ENCODE results near the gene POLE2. TPM values are rescaled to one million over a fixed set of nuclear protein-coding genes. Genes with fewer than 3 reads are reported as not detected.
"Not testable (repeated sequence)": the region's sequence is repeated elsewhere in the genome, so short reads cannot be mapped to it uniquely, and the experiment has no call there.

The POLE2 gene
- total RNA-seq, 1 donor from 2014 or later, result 10.2 TPM

DNA sequence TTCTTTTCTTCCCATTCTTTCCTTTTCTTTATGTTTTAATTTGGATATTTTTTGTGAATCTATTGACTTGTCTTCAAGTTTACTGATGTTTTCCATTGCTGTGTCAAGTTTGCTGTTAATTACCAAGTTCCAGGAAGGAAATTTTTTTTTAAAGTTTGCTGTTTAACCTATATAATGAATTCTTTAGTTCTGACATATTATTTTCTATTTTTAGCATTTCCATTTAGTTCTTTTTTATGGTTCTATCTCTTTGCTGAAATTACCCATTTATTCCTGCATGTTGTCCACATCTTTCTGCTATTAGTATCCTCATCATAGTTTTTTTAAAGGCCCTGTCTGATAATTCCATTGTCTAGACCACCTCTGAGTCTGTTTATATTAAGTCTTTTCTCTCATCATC is 32.7 kb upstream of the POLE2 start:
- no peak overlapping the region for H3K4me3 ChIP-seq (ENCODE audit: low read depth, low read length)
- DNase-seq (ENCODE audit: low read depth), result no peak
- no peaks in the 10 kb centered on the region for H3K36me3 ChIP-seq (ENCODE audit: control insufficient read depth, insufficient read depth, low read length)
- TF ChIP-seq, protein P1, sequence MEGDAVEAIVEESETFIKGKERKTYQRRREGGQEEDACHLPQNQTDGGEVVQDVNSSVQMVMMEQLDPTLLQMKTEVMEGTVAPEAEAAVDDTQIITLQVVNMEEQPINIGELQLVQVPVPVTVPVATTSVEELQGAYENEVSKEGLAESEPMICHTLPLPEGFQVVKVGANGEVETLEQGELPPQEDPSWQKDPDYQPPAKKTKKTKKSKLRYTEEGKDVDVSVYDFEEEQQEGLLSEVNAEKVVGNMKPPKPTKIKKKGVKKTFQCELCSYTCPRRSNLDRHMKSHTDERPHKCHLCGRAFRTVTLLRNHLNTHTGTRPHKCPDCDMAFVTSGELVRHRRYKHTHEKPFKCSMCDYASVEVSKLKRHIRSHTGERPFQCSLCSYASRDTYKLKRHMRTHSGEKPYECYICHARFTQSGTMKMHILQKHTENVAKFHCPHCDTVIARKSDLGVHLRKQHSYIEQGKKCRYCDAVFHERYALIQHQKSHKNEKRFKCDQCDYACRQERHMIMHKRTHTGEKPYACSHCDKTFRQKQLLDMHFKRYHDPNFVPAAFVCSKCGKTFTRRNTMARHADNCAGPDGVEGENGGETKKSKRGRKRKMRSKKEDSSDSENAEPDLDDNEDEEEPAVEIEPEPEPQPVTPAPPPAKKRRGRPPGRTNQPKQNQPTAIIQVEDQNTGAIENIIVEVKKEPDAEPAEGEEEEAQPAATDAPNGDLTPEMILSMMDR (IDR thresholded peaks at IDR 0.05; ENCODE audit: insufficient read depth, low read length, poor library complexity, severe bottlenecking), result no peak
- H3K27me3 ChIP-seq (ENCODE audit: control insufficient read depth, insufficient read depth, low read length), result no peaks in the 10 kb centered on the region

DNA sequence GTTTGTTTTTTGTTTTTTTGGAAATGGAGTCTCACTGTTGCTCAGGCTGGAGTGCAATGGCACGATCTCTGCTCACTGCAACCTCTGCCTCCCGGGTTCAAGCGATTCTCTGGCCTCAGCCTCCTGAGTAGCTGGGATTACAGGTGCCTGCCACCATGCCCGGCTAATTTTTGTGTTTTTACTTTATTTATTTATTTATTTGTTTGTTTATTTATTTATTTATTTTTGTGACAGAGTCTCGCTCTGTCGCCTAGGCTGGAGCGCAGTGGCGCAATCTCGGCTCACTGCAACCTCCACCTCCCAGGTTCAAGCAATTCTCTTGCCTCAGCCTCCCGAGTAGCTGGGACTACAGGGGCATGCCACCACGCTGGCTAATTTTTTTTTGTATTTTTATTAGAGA is 23.0 kb upstream of the POLE2 start:
- not testable (repeated sequence) for H3K4me3 ChIP-seq (ENCODE audit: low read depth, low read length); H3K36me3 ChIP-seq (ENCODE audit: control insufficient read depth, insufficient read depth, low read length); H3K27me3 ChIP-seq (ENCODE audit: control insufficient read depth, insufficient read depth, low read length); DNase-seq (ENCODE audit: low read depth)

DNA sequence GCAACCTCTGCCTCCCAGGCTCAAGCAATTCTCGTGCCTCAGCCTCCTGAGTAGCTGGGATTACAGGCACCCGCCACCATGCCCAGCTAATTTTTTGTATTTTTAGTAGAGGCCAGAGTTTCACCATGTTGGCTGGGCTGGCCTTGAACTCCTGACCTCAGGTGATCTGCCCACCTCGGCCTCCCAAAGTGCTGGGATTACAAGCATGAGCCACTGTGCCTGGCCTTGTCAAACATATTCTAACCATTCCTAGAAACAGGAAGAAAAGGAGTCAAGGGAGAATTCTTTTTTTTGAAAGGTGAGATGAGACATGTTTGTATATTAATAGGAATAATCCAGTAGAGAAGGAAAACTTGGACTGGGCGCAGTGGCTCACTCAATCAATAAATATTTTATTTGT is 16.5 kb upstream of the POLE2 start:
- H3K36me3 ChIP-seq (ENCODE audit: control insufficient read depth, insufficient read depth, low read length); DNase-seq (ENCODE audit: low read depth): not testable (repeated sequence)

DNA sequence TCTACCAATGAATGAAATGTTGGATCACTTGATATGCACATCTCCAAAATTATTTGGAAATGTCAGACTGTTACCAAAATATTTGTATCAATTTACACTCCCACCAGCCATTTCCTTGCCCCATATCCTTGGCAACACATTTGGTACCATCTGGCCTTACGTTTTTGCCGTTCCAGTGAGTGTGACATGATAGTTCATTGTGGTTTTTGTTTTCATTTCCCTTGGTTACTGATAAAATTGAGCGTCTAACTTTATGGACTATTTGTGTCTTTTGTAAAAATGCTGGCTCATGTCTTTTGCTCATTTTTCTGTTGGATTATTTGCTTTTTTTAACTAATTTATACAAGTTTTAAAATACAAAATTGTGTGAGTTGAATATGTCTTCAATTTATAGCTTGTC is 16.0 kb upstream of the POLE2 start:
- no peak overlapping the region for H3K4me3 ChIP-seq (ENCODE audit: low read depth, low read length)
- H3K36me3 ChIP-seq (ENCODE audit: control insufficient read depth, insufficient read depth, low read length), result no peaks in the 10 kb centered on the region
- H3K27me3 ChIP-seq (ENCODE audit: control insufficient read depth, insufficient read depth, low read length), result no peaks in the 10 kb centered on the region
- DNase-seq (ENCODE audit: low read depth), result no peak
- TF ChIP-seq, protein P1 (IDR thresholded peaks at IDR 0.05; ENCODE audit: insufficient read depth, low read length, poor library complexity, severe bottlenecking), result no peak

More for the DNA sequence above, 16.5 kb upstream of the POLE2 start:
- H3K4me3 ChIP-seq (ENCODE audit: low read depth, low read length); H3K27me3 ChIP-seq (ENCODE audit: control insufficient read depth, insufficient read depth, low read length): not testable (repeated sequence)

DNA sequence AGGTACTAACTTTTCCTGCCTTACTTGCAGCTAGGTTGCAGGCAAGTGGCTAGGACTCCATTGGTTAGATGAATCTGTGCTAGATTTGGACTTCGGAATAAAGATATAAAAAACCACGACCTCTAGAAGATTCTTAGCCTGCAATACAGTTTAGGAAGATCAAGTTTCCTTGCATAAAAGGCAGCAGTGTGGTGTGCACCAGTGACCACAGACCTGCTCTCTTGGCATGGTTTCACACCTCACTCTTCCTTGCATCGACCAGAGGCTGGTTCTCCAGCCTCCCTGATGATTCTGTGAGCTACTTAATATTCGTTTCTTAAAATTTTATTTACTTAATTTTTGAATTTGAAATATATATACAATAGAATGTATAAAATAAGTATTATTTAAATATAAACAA is 14.7 kb upstream of the POLE2 start:
- TF ChIP-seq, protein P1 (IDR thresholded peaks at IDR 0.05; ENCODE audit: insufficient read depth, low read length, poor library complexity, severe bottlenecking), result no peak
- H3K4me3 ChIP-seq (ENCODE audit: low read depth, low read length), result no peak overlapping the region
- no peaks in the 10 kb centered on the region for H3K36me3 ChIP-seq (ENCODE audit: control insufficient read depth, insufficient read depth, low read length)
- no peaks in the 10 kb centered on the region for H3K27me3 ChIP-seq (ENCODE audit: control insufficient read depth, insufficient read depth, low read length)
- DNase-seq (ENCODE audit: low read depth), result no peak

DNA sequence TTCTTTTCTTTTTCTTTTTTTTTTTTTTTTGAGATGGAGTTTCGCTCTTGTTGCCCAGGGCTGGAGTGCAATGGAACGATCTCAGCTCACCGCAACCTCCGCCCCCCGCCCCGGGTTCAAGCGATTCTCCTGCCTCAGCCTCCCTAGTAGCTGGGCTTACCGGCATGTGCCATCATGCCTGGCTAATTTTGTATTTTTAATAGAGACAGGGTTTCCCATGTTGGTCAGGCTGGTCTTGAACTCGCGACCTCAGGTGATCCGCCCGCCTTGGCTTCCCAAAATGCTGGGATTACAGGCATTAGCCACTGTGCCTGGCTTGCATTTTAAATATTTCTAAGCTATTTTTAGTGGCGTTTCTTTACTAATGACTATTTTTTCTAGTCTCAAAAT is 5.7 kb upstream of the POLE2 start:
- H3K4me3 ChIP-seq (ENCODE audit: low read depth, low read length), result peak overlapping the region; percentile 92
- not testable (repeated sequence) for H3K27me3 ChIP-seq (ENCODE audit: control insufficient read depth, insufficient read depth, low read length); H3K36me3 ChIP-seq (ENCODE audit: control insufficient read depth, insufficient read depth, low read length); DNase-seq (ENCODE audit: low read depth)

DNA sequence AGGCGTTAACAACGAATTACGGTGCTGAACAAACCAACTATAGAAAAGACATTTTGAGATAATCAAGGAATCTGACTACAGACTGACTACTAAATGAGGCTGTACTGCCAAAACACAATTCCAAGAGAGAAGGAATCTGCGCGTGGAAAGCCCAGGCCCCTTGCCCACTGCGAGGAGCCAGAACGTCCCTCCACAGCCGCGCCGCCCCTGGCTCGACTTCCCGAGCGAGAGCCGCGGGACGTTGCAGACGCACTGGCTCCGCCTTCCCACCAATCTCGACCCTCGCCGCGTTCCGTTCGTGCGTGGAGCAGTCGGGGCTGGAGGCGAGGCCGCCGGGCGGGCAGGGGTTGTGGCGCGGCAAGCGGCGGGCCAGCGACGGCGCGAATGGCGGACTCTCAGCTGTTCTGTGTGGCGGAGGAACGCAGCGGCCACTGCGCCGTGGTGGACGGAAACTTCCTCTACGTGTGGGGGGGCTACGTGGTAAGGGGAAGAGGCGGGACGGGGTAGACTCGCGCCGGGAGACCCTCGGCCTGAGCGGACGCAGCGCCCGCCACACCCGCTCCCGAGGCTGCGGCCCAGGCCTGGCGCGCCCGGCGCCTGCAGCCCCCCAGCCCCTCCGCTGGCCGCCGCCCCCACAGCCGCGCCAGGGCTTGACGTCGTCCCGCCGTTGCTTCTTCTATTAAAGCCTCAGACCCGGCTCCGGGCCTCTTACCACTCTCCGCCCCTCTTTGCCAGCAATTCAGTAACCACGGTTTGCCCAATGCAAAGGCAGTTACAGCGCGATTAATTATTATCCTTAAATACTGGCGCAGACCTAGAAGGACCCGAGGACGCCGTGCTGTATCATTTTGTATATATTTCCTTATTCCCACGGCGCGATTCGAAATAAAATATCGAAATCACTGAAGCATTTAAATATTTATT is 5.1 kb upstream of the POLE2 start, which contains the start of gene KLHDC1:
Gene KLHDC1 (plus strand): TSS at position 310 of the 924 bp plus-strand sequence. CDS start 75 bp downstream, at position 385.
- TF ChIP-seq, protein P1 (IDR thresholded peaks at IDR 0.05; ENCODE audit: insufficient read depth, low read length, poor library complexity, severe bottlenecking), result no peak
- Histone ChIP-seq H3K27me3 (ENCODE audit: control insufficient read depth, insufficient read depth, low read length) (no peaks in the 10 kb centered on the region), H3K4me3 (ENCODE audit: low read depth, low read length) (peak within 1 kb of the TSS; percentile 92), H3K36me3 (ENCODE audit: control insufficient read depth, insufficient read depth, low read length) (no peaks in the 10 kb centered on the region)
- DNase-seq (ENCODE audit: low read depth), result no peak

All from kidney epithelial cell (primary cell).